ENCODE data around the gene TTLL11.

TTLL11 gene

GRCh38 chr9:121776739-121777637, 316.1 kb downstream of the TTLL11 start:
- TF ChIP-seq TCF12 (IDR thresholded peaks at IDR 0.05; ENCODE audit: low read depth) (no peak), USF1 (IDR thresholded peaks at IDR 0.05) (no peak), REST (IDR thresholded peaks at IDR 0.05; ENCODE audit: low read depth) (no peak), FOXM1 (IDR thresholded peaks at IDR 0.05; ENCODE audit: borderline replicate concordance, low read depth) (no peak), EP300 (IDR thresholded peaks at IDR 0.05; ENCODE audit: borderline replicate concordance) (no peak), NFIC (IDR thresholded peaks at IDR 0.05) (no peak), EGR1 (IDR thresholded peaks at IDR 0.05) (no peak), RAD21 (IDR thresholded peaks at IDR 0.05; ENCODE audit: low read depth) (no peak), CREB1 (IDR thresholded peaks at IDR 0.05; ENCODE audit: low read depth) (no peak), MAX (IDR thresholded peaks at IDR 0.05) (no peak), YY1 (IDR thresholded peaks at IDR 0.05; ENCODE audit: low read depth) (no peak), CEBPB (IDR thresholded peaks at IDR 0.05) (no peak), TEAD4 (IDR thresholded peaks at IDR 0.05) (no peak), TAF1 (IDR thresholded peaks at IDR 0.05; ENCODE audit: low read depth) (no peak), ZBTB7A (IDR thresholded peaks at IDR 0.05; ENCODE audit: low read depth) (no peak)

- TF ChIP-seq CEBPB (IDR thresholded peaks at IDR 0.05) (no peak), TAF1 (IDR thresholded peaks at IDR 0.05; ENCODE audit: low read depth) (no peak), EP300 (IDR thresholded peaks at IDR 0.05; ENCODE audit: borderline replicate concordance) (no peak), EGR1 (IDR thresholded peaks at IDR 0.05) (no peak), NFIC (IDR thresholded peaks at IDR 0.05) (no peak), YY1 (IDR thresholded peaks at IDR 0.05; ENCODE audit: low read depth) (no peak), USF1 (IDR thresholded peaks at IDR 0.05) (no peak), REST (IDR thresholded peaks at IDR 0.05; ENCODE audit: low read depth) (no peak), ZBTB7A (IDR thresholded peaks at IDR 0.05; ENCODE audit: low read depth) (no peak), TCF12 (IDR thresholded peaks at IDR 0.05; ENCODE audit: low read depth) (no peak), TEAD4 (IDR thresholded peaks at IDR 0.05) (no peak), RAD21 (IDR thresholded peaks at IDR 0.05; ENCODE audit: low read depth) (no peak), CREB1 (IDR thresholded peaks at IDR 0.05; ENCODE audit: low read depth) (no peak), MAX (IDR thresholded peaks at IDR 0.05) (no peak), FOXM1 (IDR thresholded peaks at IDR 0.05; ENCODE audit: borderline replicate concordance, low read depth) (no peak)
These were observed 316.9 kb downstream of the TTLL11 start for GRCh38 chr9:121776001-121776738.

GRCh38 chr9:121774715-121775613, 318.1 kb downstream of the TTLL11 start:
- no peak for TF ChIP-seq NFIC (IDR thresholded peaks at IDR 0.05)
- TF ChIP-seq TEAD4 (IDR thresholded peaks at IDR 0.05): no peak
- TF ChIP-seq ZBTB7A (IDR thresholded peaks at IDR 0.05; ENCODE audit: low read depth): no peak

GRCh38 chr9:121773954-121774714, 319.0 kb downstream of the TTLL11 start:
- TF ChIP-seq NFIC (IDR thresholded peaks at IDR 0.05) (no peak), YY1 (IDR thresholded peaks at IDR 0.05; ENCODE audit: low read depth) (no peak), MAX (IDR thresholded peaks at IDR 0.05) (no peak), CEBPB (IDR thresholded peaks at IDR 0.05) (no peak), EP300 (IDR thresholded peaks at IDR 0.05; ENCODE audit: borderline replicate concordance) (no peak), FOXM1 (IDR thresholded peaks at IDR 0.05; ENCODE audit: borderline replicate concordance, low read depth) (no peak), EGR1 (IDR thresholded peaks at IDR 0.05) (no peak), ZBTB7A (IDR thresholded peaks at IDR 0.05; ENCODE audit: low read depth) (no peak), TCF12 (IDR thresholded peaks at IDR 0.05; ENCODE audit: low read depth) (no peak), TEAD4 (IDR thresholded peaks at IDR 0.05) (no peak), REST (IDR thresholded peaks at IDR 0.05; ENCODE audit: low read depth) (no peak), CREB1 (IDR thresholded peaks at IDR 0.05; ENCODE audit: low read depth) (no peak), TAF1 (IDR thresholded peaks at IDR 0.05; ENCODE audit: low read depth) (no peak), USF1 (IDR thresholded peaks at IDR 0.05) (no peak), RAD21 (IDR thresholded peaks at IDR 0.05; ENCODE audit: low read depth) (no peak)

Data from Ishikawa (cell line).